Stimulated activated CD8-positive, alpha-beta memory T cell treated with anti-CD3 and anti-CD28 coated beads, Interleukin-15, amount 100 ng/mL, for 1 hour (primary cell): Measurements from ENCODE around the gene CPLANE1.

Source experiments
- DNase-seq: peaks from one replicate; pipeline ENCODE4 v3.0.0-alpha.2; 2020; ENCODE audit warnings: low read depth

Gene CPLANE1

GRCh38 chr5:37064442-37064841 lies 184.7 kb downstream of the CPLANE1 start:
- no peak for DNase-seq

DNA sequence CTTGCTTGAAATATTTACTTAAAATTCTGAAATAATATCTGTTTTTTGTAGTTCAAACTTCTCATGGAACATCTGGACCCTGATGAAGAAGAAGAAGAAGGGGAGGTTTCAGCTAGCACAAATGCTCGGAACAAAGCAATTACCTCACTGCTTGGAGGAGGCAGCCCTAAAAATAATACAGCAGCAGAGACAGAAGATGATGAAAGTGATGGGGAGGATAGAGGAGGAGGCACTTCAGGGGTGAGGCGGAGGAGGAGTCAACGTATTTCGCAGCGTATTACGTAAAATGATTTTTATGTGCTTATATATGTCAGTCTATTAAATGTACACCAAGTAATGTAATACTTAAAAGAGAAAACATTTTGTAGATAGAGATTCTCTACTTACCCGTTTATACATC lies 185.4 kb downstream of the CPLANE1 start:
- DNase-seq: no peak

DNA sequence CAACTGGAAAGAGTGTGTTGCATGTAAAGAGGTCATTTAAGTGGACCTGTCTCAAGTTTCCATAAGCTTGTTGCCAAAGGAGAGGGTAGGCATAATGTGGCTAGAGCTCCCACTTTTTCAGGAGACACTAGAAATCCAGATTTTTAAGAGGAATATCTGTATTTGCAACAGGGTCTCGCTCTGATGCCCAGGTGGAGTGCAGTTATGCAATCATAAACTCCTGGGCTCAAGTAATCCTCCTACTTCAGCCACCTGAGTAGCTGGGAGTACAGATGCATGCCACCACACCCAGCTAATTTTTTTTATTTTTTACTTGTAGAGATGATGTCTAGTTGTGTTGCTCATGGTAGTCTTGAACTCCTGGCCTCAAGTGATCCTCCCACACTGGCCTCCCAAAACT lies 189.1 kb downstream of the CPLANE1 start:
- no peak for DNase-seq

DNA sequence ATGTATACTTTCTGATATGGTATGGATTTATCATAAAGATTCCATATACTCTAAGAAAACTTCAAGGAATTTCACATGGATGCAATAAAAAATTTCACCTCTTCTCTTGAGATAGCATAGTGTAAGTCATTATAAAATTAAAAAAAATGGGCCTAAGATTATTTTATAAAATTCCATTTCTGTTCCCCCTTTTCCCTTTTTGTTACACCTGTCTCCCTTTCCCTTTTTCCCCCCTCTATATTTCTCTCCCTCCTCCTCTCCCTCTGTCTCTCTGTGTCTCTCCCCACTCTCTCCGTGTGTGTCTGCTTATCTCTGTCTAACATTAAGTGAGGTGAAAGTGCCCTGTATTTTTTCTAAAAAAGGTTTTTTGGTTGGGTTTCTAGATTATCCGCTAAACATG lies 192.4 kb downstream of the CPLANE1 start:
- no peak for DNase-seq
